ENCODE data around the gene CERK.
"Not testable (repeated sequence)": the region's sequence is repeated elsewhere in the genome, so short reads cannot be mapped to it uniquely, and the experiment has no call there.

CERK gene

DNA sequence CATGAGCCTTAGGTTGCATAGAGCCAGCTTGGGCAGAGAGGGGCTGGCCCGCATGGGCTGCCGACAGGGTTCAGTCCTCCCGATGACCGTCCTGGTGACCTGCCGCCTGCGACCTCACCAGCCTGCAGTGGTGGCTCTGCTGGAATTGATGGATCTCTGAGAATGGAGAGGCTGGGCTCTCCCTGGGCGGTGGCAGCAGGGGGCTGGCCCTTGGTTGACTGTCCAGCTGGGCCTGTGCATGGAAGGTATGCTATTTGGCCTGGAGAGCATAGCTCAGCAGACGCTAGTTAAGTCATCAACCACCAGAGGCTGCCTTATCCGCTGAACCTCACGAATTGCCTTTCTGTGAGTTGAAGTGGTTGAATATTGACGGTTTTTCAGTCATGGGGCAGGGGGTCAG lies 98.2 kb downstream of the CERK start:
- DNase-seq (ENCODE audit: low read depth, low spot score) = no peak
- H3K4me3 ChIP-seq (ENCODE audit: low read length) = no peak overlapping the region

DNA sequence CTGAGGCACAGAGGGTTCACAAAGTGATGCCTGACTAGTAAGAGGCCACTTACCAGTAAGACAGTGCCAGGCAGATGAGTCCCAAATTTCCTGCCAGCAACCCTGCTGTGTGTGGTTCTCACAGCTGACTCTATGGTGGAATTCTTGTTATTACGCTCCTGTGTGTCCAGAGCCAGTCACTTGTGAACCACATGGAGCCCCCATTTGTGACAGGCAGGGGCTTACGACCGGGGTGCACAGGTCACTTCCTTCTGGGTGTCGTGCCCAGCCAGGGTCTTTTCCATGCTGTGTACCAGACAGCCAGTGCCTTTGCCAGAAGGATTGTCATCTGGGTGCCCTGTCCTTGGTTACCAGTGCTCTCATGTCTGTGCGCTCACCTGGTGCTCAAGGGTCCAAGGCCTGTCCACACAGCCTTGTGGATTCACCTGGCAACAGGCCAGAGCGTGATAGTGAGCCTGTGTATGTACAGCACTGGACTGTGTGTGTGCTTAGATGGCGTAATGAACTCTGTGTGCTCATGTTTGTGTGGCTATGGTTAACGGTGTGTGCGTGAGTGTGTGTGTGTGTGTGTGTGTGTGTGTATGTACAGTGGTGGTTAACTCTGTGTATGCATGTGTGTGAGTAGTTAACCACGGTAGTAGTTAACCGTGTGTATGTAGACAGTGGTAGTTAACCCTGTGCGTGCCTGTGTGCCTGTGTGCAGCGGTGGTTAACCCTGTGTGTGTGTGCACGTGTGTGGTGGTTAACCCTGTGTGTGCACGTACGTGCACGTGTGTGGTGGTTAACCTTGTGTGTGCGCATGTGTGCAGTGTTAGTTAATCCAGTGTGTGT lies 99.2 kb downstream of the CERK start:
- no peak for DNase-seq (ENCODE audit: low read depth, low spot score)
- H3K4me3 ChIP-seq (ENCODE audit: low read length) = no peak overlapping the region

DNA sequence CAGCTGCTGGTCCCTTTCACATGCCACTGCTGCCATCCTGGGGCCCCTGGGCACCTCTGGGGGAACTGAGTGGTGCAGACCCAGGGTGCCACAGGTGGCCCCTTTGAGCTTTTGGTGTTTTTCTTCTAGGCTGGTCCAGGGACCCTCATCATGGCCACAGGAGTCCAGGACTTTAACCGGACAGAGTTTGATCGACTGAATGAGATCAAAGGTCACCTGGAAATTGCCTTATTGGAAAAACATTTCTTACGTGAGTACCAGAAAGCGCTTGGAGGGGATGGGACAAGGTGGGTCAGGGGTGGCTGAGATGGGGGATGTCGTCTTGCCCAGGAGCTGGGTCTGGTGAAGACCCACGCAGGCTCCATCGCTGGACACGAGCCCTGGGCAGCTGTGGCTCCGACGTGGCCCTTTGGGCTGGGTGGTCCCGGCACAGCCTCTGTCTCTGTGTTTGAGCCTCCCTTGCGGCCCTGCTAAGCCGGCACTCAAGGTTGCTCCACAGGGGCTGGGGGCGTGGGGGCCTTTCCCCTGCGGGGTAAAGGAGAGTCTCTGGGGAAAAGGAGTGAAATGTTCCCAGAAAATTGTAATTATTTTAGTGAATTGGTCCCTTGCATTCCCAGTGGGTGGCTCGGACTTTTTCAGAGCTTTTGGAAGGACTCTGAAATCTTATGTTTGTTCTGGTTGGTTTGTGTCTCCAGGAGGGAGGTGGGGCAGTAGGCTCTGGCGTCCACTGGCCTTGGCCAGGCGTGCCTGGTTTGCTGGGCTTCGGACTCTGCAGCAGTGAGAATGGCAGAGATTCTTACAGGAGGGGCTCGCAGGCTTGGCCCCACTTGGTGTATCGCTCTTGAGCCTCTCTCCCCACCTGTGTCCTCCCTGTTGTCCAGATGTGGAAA lies 100.1 kb downstream of the CERK start:
- no peak for DNase-seq (ENCODE audit: low read depth, low spot score)
- no peak overlapping the region for H3K4me3 ChIP-seq (ENCODE audit: low read length)

DNA sequence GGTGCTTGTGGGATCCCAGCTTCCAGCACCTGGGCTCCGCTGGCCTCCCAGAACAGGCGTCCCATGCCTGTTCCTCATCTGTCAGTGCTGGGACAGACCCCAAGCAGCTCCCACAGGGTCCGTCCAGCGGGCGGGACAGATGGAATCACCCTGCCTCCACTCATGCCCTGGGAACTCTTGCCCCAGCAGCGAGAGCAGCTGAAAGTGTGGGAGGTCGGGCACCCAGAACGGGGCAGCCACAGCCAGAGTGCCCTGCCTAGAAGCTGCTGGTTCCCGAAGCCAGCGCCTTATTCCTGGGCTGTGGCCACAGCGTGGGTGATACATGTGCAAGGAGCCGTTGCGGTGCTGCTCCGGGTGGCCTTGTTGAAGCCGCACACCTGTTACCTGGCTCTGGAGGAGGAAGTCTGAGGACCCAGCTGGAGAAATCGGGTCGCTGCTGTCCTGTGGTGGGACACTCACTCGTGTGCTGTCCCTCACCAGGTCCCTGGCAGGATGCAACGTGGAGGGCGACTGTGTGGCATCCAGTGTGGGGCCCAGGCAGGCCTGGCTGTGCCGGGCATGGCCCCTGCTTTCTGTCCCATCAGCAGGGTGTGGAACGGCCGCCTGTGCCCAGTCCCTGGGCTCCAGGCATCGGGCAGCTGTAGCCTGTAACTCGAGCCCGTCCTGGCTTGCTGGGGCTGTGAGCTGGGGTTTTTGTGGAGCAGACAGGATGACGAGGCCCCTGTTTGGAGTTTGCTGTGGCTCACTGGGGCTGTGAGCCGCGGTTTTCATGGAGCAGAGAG lies 101.6 kb downstream of the CERK start:
- DNase-seq (ENCODE audit: low read depth, low spot score) = no peak
- no peak overlapping the region for H3K4me3 ChIP-seq (ENCODE audit: low read length)

DNA sequence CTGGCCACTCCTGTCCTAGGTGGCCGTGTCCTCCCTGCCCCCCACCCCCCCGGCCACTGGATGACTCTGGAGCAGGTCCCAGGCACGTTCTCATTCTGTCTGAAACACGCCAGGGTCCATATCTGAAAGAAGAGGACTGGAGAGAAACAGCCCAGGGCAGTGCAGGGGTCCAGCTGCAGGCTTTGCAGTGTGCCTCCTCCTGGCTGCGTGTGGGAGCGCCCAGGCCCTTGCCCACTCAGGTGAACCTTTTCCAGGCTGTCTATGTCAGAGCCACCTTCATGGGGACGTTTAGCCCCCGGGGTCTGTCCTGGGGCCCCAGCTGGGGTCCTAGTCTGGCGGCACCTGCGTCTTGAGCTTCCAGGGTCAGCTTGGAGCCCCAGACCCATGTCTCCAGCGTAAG lies 102.3 kb downstream of the CERK start:
- no peak for DNase-seq (ENCODE audit: low read depth, low spot score)

DNA sequence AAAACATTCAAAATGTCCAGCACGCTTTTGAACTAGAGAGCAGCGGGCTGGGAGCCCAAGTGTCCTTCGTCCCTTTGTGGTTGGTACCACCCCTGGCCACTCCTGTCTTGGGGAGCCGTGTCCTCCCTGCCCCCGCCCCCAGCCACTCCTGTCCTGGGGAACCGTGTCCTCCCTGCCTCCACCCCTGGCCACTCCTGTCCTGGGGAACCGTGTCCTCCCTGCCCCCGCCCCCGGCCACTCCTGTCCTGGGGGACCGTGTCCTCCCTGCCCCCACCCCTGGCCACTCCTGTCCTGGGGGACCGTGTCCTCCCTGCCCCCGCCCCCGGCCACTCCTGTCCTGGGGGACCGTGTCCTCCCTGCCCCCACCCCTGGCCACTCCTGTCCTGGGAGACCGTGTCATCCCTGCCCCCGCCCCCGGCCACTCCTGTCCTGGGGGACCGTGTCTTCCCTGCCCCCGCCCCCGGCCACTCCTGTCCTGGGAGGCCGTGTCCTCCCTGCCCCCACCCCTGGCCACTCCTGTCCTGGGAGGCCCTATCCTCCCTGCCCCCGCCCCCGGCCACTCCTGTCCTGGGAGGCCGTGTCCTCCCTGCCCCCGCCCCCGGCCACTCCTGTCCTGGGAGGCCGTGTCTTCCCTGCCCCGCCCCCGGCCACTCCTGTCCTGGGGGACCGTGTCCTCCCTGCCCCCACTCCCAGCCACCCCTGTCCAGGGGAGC lies 102.9 kb downstream of the CERK start:
- DNase-seq (ENCODE audit: low read depth, low spot score); H3K4me3 ChIP-seq (ENCODE audit: low read length): not testable (repeated sequence)

More for the DNA sequence above, 102.3 kb downstream of the CERK start:
- H3K4me3 ChIP-seq (ENCODE audit: low read length) = no peak overlapping the region

Data from Jurkat, Clone E6-1 (cell line).